ENCODE data around the gene FHL3.

FHL3 gene

DNA sequence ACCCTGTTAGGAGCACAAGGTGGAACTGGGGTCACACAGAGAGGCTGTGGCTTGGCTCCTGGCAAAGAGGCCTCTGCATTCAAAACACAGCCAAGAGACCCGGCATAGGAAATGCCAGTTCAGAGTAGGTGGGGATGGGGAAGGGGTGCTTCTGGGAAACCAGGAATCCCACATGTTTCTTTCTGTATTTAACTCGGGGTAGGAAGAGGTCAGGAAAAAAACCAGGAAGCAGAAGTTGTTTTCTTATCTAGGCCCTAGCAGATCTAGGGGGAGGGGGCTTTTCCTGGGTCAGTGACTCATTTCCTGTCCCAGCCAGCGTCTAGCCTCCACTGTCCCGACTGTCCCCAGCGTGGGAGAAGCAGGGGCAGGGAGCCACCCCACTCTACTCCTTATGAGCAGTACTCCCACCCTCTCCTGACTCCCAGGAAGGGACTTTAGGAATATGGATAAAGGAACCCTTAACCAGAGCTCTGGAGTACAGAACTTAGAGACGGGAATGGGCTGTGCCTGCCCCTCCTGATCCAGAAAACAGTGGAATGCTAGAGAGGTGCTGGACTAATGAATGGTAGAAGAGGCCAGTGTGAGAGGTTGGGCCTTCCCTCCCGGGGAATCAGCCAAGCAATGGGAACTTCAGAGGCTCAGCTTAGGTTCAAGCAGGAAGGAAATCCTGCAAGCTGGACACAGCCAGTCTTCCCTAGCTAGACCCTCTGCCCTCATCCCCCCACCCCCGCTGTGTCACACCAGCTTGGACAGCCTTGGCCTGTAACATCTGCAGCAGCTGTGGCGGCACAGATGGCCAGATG, 5.7 kb downstream of the FHL3 start:
- Histone ChIP-seq H2BK5ac (ENCODE audit: low read depth, low read length, poor library complexity, severe bottlenecking) (peak overlapping the region; percentile 95), H2BK120ac (ENCODE audit: low read depth, low read length) (peak overlapping the region; percentile 83), H3K27me3 (ENCODE audit: control insufficient read depth in 1 of 2, insufficient read depth in 1 of 2, low read length in 2 of 2) (no peaks in the 10 kb centered on the region), H4K91ac (ENCODE audit: low read length) (peak overlapping the region; percentile 88), H3K4ac (ENCODE audit: low read depth in 1 of 2, low read length in 2 of 2) (peak overlapping the region; percentile 99), H3K79me1 (replicated peaks; ENCODE audit: low read length, poor library complexity, severe bottlenecking) (peaks cover 27% of the 10 kb centered on the region), H3K4me3 (ENCODE audit: insufficient read depth in 1 of 2, low read depth in 1 of 2, low read length in 2 of 2) (peak overlapping the region in 1 of 2 experiments; percentile 65), H2BK12ac (ENCODE audit: low read length in 2 of 2) (peak overlapping the region; percentile 98 to 99), H2BK15ac (ENCODE audit: low read depth, poor library complexity, severe bottlenecking) (peak overlapping the region; percentile 92), H2AK5ac (ENCODE audit: low read length, severe bottlenecking) (peak overlapping the region; percentile 95), H3K9me3 (ENCODE audit: control insufficient read depth, low read length) (no peaks in the 10 kb centered on the region), H3K27ac (ENCODE audit: low read length, poor library complexity, severe bottlenecking) (peak overlapping the region; percentile 84), H3K4me2 (ENCODE audit: low read length, poor library complexity, severe bottlenecking) (no peak overlapping the region), H4K8ac (ENCODE audit: low read length) (peak overlapping the region; percentile 86), H3K14ac (ENCODE audit: low read length in 2 of 2) (peak overlapping the region in 1 of 2 experiments; percentile 88), H3K23ac (ENCODE audit: low read length in 2 of 2) (peak overlapping the region in 1 of 2 experiments; percentile 91), H3K18ac (ENCODE audit: low read depth in 1 of 2, low read length in 2 of 2) (peak overlapping the region; percentile 96 to 98), H2AFZ (ENCODE audit: low read depth, low read length) (no peak overlapping the region), H3K4me1 (ENCODE audit: control insufficient read depth, insufficient read depth, low read depth, low read length) (peaks cover 58% of the 10 kb centered on the region), H3K36me3 (ENCODE audit: control insufficient read depth in 1 of 2, insufficient read depth in 2 of 2, low read depth in 1 of 2, low read length in 2 of 2) (peaks cover 21 to 48% of the 10 kb centered on the region in 2 experiments), H3K9ac (ENCODE audit: low read length) (peak overlapping the region; percentile 85)
- 2% methylated on average over 5 of the region's 9 CpGs for WGBS
- peak; percentile 90 for DNase-seq

DNA sequence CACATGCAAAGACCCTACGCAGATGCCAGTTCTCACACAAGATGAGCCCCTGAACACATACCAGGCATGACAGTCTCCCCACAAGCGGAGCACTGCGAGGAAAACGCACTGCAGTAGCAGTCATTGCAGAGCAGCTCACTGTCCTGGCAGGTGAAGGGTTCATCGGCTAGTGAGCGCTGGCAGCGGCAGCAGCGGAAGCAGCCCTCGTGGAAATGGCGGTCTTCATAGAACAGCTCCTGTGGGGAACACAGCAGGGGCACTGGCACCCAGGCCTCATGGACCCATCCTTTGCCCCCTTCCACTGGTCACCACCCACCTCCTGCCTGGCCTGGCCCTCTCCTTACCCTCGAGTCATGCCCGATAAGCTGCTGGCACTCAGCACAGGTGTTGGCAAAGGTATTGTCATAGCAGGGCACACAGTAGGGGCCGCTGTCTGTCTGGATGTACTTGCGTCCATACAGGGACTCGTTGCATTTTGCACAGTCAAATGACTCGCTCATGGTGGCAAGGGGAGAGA, 6.3 kb downstream of the FHL3 start:
- Histone ChIP-seq H2BK15ac (ENCODE audit: low read depth, poor library complexity, severe bottlenecking) (no peak overlapping the region), H3K27ac (ENCODE audit: low read length, poor library complexity, severe bottlenecking) (peak overlapping the region; percentile 84), H3K36me3 (ENCODE audit: control insufficient read depth in 1 of 2, insufficient read depth in 2 of 2, low read depth in 1 of 2, low read length in 2 of 2) (peaks cover 21 to 50% of the 10 kb centered on the region in 2 experiments), H2BK120ac (ENCODE audit: low read depth, low read length) (peak overlapping the region; percentile 83), H2AK5ac (ENCODE audit: low read length, severe bottlenecking) (peak overlapping the region; percentile 37), H3K14ac (ENCODE audit: low read length in 2 of 2) (peak overlapping the region in 1 of 2 experiments; percentile 88), H3K4me2 (ENCODE audit: low read length, poor library complexity, severe bottlenecking) (no peak overlapping the region), H3K27me3 (ENCODE audit: control insufficient read depth in 1 of 2, insufficient read depth in 1 of 2, low read length in 2 of 2) (no peaks in the 10 kb centered on the region), H3K9me3 (ENCODE audit: control insufficient read depth, low read length) (no peaks in the 10 kb centered on the region), H3K4me3 (ENCODE audit: insufficient read depth in 1 of 2, low read depth in 1 of 2, low read length in 2 of 2) (peak overlapping the region in 1 of 2 experiments; percentile 65), H3K18ac (ENCODE audit: low read depth in 1 of 2, low read length in 2 of 2) (peak overlapping the region; percentile 96 to 98), H2AFZ (ENCODE audit: low read depth, low read length) (no peak overlapping the region), H2BK12ac (ENCODE audit: low read length in 2 of 2) (peak overlapping the region; percentile 98 to 99), H3K9ac (ENCODE audit: low read length) (peak overlapping the region; percentile 85), H3K4ac (ENCODE audit: low read depth in 1 of 2, low read length in 2 of 2) (peak overlapping the region; percentile 97 to 99), H4K91ac (ENCODE audit: low read length) (peak overlapping the region; percentile 88), H3K79me1 (replicated peaks; ENCODE audit: low read length, poor library complexity, severe bottlenecking) (peaks cover 29% of the 10 kb centered on the region), H4K8ac (ENCODE audit: low read length) (peak overlapping the region; percentile 86), H2BK5ac (ENCODE audit: low read depth, low read length, poor library complexity, severe bottlenecking) (peak overlapping the region; percentile 95), H3K4me1 (ENCODE audit: control insufficient read depth, insufficient read depth, low read depth, low read length) (peaks cover 57% of the 10 kb centered on the region), H3K23ac (ENCODE audit: low read length in 2 of 2) (peak overlapping the region in 1 of 2 experiments; percentile 91)
- no peak for DNase-seq
- 80% methylated on average over 16 of the region's 16 CpGs for WGBS

DNA sequence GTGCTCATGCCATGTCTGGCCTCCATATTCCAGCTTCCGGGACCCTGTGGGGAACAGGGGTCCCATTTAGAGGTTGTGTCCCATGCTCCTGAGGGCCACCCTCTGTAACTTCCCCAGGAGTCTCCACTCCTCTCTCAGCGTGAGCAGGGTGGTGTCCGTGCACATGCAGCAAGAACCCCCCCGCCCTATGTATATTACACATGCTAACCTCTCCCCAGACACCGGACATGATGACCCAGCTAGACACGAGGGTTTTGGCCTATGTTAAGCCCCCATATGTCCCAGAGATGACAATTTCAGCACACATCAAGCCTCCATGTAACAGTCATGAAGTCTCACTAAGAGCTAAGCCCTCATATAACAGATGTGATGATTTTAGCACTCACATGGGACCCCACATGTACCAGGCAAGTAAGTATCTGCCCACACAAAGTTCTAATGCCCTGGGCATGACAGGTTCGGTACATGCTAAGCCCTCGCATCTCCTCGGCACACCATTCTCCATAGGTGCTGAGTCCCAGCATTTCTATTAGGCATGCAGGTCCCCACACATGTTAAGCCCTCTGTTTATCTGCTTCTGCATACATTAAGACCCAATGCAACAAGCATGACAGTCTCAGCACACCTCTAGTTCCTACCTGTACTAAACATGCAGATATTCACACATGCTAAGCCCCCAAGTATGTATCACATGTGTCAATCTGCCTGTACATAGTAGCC, 7.1 kb downstream of the FHL3 start:
- no peak overlapping the region for H4K8ac ChIP-seq (ENCODE audit: low read length)
- peak overlapping the region; percentile 30 for H3K9ac ChIP-seq (ENCODE audit: low read length)
- H3K18ac ChIP-seq (ENCODE audit: low read depth in 1 of 2, low read length in 2 of 2): peak overlapping the region in 1 of 2 experiments; percentile 98
- H3K4me1 ChIP-seq (ENCODE audit: control insufficient read depth, insufficient read depth, low read depth, low read length): peaks cover 50% of the 10 kb centered on the region
- peaks cover 21 to 50% of the 10 kb centered on the region in 2 experiments for H3K36me3 ChIP-seq (ENCODE audit: control insufficient read depth in 1 of 2, insufficient read depth in 2 of 2, low read depth in 1 of 2, low read length in 2 of 2)
- H3K4ac ChIP-seq (ENCODE audit: low read depth in 1 of 2, low read length in 2 of 2): peak overlapping the region in 1 of 2 experiments; percentile 97
- no peak overlapping the region for H3K23ac ChIP-seq (ENCODE audit: low read length in 2 of 2)
- peak overlapping the region; percentile 2 for H2BK120ac ChIP-seq (ENCODE audit: low read depth, low read length)
- WGBS: 95% methylated on average over 9 of the region's 9 CpGs
- H3K79me1 ChIP-seq (replicated peaks; ENCODE audit: low read length, poor library complexity, severe bottlenecking): peaks cover 29% of the 10 kb centered on the region
- no peak overlapping the region for H2BK5ac ChIP-seq (ENCODE audit: low read depth, low read length, poor library complexity, severe bottlenecking)
- no peaks in the 10 kb centered on the region for H3K9me3 ChIP-seq (ENCODE audit: control insufficient read depth, low read length)
- H2BK15ac ChIP-seq (ENCODE audit: low read depth, poor library complexity, severe bottlenecking): peak overlapping the region; percentile 62
- no peak overlapping the region for H3K4me2 ChIP-seq (ENCODE audit: low read length, poor library complexity, severe bottlenecking)
- no peak for DNase-seq
- peak overlapping the region; percentile 80 for H4K91ac ChIP-seq (ENCODE audit: low read length)
- H3K14ac ChIP-seq (ENCODE audit: low read length in 2 of 2): no peak overlapping the region
- no peak overlapping the region for H2AK5ac ChIP-seq (ENCODE audit: low read length, severe bottlenecking)
- no peaks in the 10 kb centered on the region for H3K27me3 ChIP-seq (ENCODE audit: control insufficient read depth in 1 of 2, insufficient read depth in 1 of 2, low read length in 2 of 2)
- H3K4me3 ChIP-seq (ENCODE audit: insufficient read depth in 1 of 2, low read depth in 1 of 2, low read length in 2 of 2): no peak overlapping the region
- no peak overlapping the region for H2BK12ac ChIP-seq (ENCODE audit: low read length in 2 of 2)
- H2AFZ ChIP-seq (ENCODE audit: low read depth, low read length): no peak overlapping the region
- H3K27ac ChIP-seq (ENCODE audit: low read length, poor library complexity, severe bottlenecking): peak overlapping the region; percentile 84
